Measurements from ENCODE around the gene FAM180B. TPM values are rescaled to one million over a fixed set of nuclear protein-coding genes. Genes with fewer than 3 reads are reported as not detected.

Gene FAM180B
- total and polyA plus RNA-seq, 2 of the 8 experiments (the other 6 are each of a cell fraction or from before 2014, with no cell fraction given): 0.09 TPM; not detected in 1

- peaks cover 6 to 28% (median 16%) of the 10 kb centered on the region in 4 experiments; a peak in 7 of 8 replicates for H3K36me3 ChIP-seq (ENCODE audit: control insufficient read depth in 2 of 4, insufficient read depth in 4 of 4, low read length in 3 of 4)
- H2AK5ac ChIP-seq (ENCODE audit: low read depth, low read length): no peak overlapping the region
- no peak overlapping the region for H3K4ac ChIP-seq (replicated peaks; ENCODE audit: insufficient read length, low read depth, low read length)
- no peaks in the 10 kb centered on the region for H3K23me2 ChIP-seq (ENCODE audit: low read depth, low read length)
- H3K4me3 ChIP-seq (ENCODE audit: extremely low read depth in 1 of 4, insufficient read depth in 2 of 4, low read depth in 3 of 4, low read length in 4 of 4): no peak overlapping the region
- ChIA-PET CTCF (ENCODE audit: partially characterized antibody) (interaction anchor here (0.6 to 2.2 kb wide), 25 partner anchors 10 to 192 kb away, joined by 3 to 17 read pairs (median 4); partner anchors contain the start of genes C1QTNF4, KBTBD4 and PTPMT1), POLR2A (ENCODE audit: partially characterized antibody) (interaction anchor here (0.9 to 3.4 kb wide), 9 partner anchors 11 to 99 kb away, joined by 3 to 16 read pairs (median 5); partner anchors contain the start of genes AGBL2, KBTBD4 and NDUFS3)
- no peaks in the 10 kb centered on the region for H3K27me3 ChIP-seq (replicated peaks in 1 of 4; ENCODE audit: control insufficient read depth in 3 of 4, extremely low read depth in 1 of 4, insufficient read depth in 3 of 4, low read length in 3 of 4)
- H2BK12ac ChIP-seq (ENCODE audit: low read depth, low read length): no peak overlapping the region
- no peaks in the 10 kb centered on the region for H3K4me1 ChIP-seq (replicated peaks in 1 of 4; ENCODE audit: control insufficient read depth in 3 of 4, insufficient read depth in 4 of 4, low read length in 3 of 4)
- H3K23ac ChIP-seq (ENCODE audit: insufficient read length): no peak overlapping the region
- H3K4me2 ChIP-seq (ENCODE audit: insufficient read depth in 1 of 2, low read depth in 2 of 2, low read length in 2 of 2): no peak overlapping the region
- DNase-seq (ENCODE audit: low read depth in 1 of 2, low spot score in 2 of 2) (no peak), FAIRE-seq (no peak)
- no peak overlapping the region for H2BK120ac ChIP-seq (replicated peaks; ENCODE audit: low read depth, low read length)
- no peaks in the 10 kb centered on the region for H3K79me1 ChIP-seq (ENCODE audit: low read depth, low read length)
- H3K18ac ChIP-seq (ENCODE audit: extremely low read depth, low read length): no peak overlapping the region
- H3K9me3 ChIP-seq (ENCODE audit: insufficient read depth in 2 of 2, low read depth in 1 of 2, low read length in 1 of 2): no peaks in the 10 kb centered on the region
- no peak for TF ChIP-seq RFX5 (IDR thresholded peaks at IDR 0.05; ENCODE audit: borderline replicate concordance, low read depth, low read length)
- TF ChIP-seq, protein P1, sequence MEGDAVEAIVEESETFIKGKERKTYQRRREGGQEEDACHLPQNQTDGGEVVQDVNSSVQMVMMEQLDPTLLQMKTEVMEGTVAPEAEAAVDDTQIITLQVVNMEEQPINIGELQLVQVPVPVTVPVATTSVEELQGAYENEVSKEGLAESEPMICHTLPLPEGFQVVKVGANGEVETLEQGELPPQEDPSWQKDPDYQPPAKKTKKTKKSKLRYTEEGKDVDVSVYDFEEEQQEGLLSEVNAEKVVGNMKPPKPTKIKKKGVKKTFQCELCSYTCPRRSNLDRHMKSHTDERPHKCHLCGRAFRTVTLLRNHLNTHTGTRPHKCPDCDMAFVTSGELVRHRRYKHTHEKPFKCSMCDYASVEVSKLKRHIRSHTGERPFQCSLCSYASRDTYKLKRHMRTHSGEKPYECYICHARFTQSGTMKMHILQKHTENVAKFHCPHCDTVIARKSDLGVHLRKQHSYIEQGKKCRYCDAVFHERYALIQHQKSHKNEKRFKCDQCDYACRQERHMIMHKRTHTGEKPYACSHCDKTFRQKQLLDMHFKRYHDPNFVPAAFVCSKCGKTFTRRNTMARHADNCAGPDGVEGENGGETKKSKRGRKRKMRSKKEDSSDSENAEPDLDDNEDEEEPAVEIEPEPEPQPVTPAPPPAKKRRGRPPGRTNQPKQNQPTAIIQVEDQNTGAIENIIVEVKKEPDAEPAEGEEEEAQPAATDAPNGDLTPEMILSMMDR (IDR thresholded peaks at IDR 0.05; ENCODE audit: control extremely low read depth in 1 of 3, insufficient read depth in 1 of 3, low read depth in 1 of 3, low read length in 3 of 3): peak; percentile 14 to 83 (median 68)
- no peak for TF ChIP-seq NANOG (IDR thresholded peaks at IDR 0.05; ENCODE audit: insufficient read depth, low read depth, low read length, poor library complexity, severe bottlenecking)
- no peak for TF ChIP-seq HDAC2 (IDR thresholded peaks at IDR 0.05; ENCODE audit: borderline replicate concordance in 1 of 2, low read depth in 2 of 2, low read length in 2 of 2)
- TF ChIP-seq RAD21 (IDR thresholded peaks at IDR 0.05 in 1 of 2, conservative IDR thresholded peaks at IDR 0.05 in 1 of 2; ENCODE audit: low read depth in 2 of 2, low read length in 2 of 2): peak; percentile 88 to 90
- TF ChIP-seq SIN3A (conservative IDR thresholded peaks at IDR 0.05 in 1 of 2, IDR thresholded peaks at IDR 0.05 in 1 of 2; ENCODE audit: low read depth in 1 of 2, low read length in 2 of 2): no peak
- TF ChIP-seq GABPA (IDR thresholded peaks at IDR 0.05; ENCODE audit: borderline replicate concordance, insufficient read depth, low read length): no peak
- no peak overlapping the region for H3K27ac ChIP-seq (ENCODE audit: low read depth, low read length)
- WGBS, 2 experiments (ENCODE audit: extremely low coverage in 1 of 2, insufficient coverage in 1 of 2, insufficient read length in 1 of 2, insufficient replicate concordance in 2 of 2, low coverage in 1 of 2, low lambda C conversion rate in 2 of 2, missing lambda C conversion rate in 1 of 2): 89% methylated on average over 10 of the region's 10 CpGs; no CpG with 5 or more reads in 1 of the 2 experiments
- H3K79me2 ChIP-seq (ENCODE audit: control insufficient read depth in 1 of 2, insufficient read depth in 2 of 2, low read length in 2 of 2): no peaks in the 10 kb centered on the region
- H3K9ac ChIP-seq (replicated peaks in 1 of 4; ENCODE audit: extremely low read depth in 1 of 4, low read depth in 3 of 4, low read length in 3 of 4): no peak overlapping the region
- no peak overlapping the region for H4K8ac ChIP-seq (ENCODE audit: extremely low read depth, insufficient read depth, low read length)
- no peak overlapping the region for H4K91ac ChIP-seq (replicated peaks; ENCODE audit: insufficient read length, low read length)
- no peaks in the 10 kb centered on the region for H4K20me1 ChIP-seq (replicated peaks in 1 of 2; ENCODE audit: control insufficient read depth in 1 of 2, insufficient read depth in 2 of 2, low read length in 2 of 2)
- no peak overlapping the region for H4K5ac ChIP-seq (ENCODE audit: insufficient read length, low read depth, low read length)
- no peak overlapping the region for H2AFZ ChIP-seq (ENCODE audit: low read length)
- no peak overlapping the region for H2BK15ac ChIP-seq (ENCODE audit: low read length)
- H3K56ac ChIP-seq (replicated peaks; ENCODE audit: insufficient read length, low read depth, low read length): no peak overlapping the region
- no peak overlapping the region for H2BK20ac ChIP-seq (ENCODE audit: low read length)
- H3K14ac ChIP-seq (ENCODE audit: insufficient read length): no peak overlapping the region
- H2BK5ac ChIP-seq (ENCODE audit: low read depth, low read length): no peak overlapping the region
Measured at GRCh38 chr11:47616726-47617416, 30.4 kb downstream of the FAM180B start.
